Measurements from ENCODE around the gene HINT3.

DNA sequence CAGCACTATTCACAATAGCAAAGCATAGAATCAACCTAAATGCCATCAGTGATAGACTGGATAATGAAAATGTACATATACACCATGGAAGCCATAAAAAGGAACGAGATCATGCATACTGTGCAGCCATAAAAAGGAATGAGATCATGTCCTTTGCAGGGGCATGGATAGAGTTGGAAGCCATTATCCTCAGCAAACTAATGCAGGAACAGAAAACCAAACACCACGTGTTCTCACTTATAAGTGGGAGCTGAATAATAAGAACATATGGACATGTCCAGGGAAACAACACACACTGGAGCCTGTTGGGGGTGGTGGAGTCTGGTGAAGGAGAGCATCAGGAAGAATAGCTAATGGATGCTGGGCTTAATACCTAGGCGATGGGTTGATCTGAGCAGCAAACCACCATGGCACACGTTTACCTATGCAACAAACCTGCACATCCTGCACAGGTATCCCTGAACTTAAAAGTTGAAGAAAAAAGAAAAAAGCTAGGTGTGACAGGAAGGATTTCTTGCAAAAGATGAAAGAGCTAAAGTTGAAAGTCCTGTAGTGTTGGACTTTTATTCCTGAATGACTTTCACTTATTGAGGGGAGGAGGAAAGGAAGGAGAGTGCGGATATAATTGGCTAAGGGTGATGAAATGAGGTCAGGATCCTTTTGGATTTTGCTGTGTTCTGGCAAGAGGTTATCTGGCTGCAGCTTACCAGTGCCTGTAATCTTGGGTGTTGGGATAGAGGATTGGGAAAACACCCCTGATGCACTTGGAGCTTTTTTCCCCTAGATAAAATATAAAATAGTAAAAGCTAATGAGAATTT is 38.3 kb downstream of the HINT3 start:
- TF ChIP-seq CTCF (IDR thresholded peaks at IDR 0.05; ENCODE audit: insufficient read depth, low read length, poor library complexity, severe bottlenecking): no peak
- no peak for TF ChIP-seq EZH2phosphoT487 (conservative IDR thresholded peaks at IDR 0.05; ENCODE audit: low read length)
